ENCODE results near the gene BBS10. TPM values are rescaled to one million over a fixed set of nuclear protein-coding genes. Genes with fewer than 3 reads are reported as not detected.

The BBS10 gene
- total and polyA plus RNA-seq, 2 of the 8 experiments (the other 6 are each of a cell fraction or from before 2014, with no cell fraction given) = 4.4 to 9.2 TPM

- Histone ChIP-seq H3K56ac (replicated peaks; ENCODE audit: insufficient read length, low read depth, low read length) (no peak overlapping the region), H3K36me3 (ENCODE audit: control insufficient read depth in 2 of 4, insufficient read depth in 4 of 4, low read length in 3 of 4) (0 out of 8 replicates have a peak, but pooled peaks cover 0 to 2% (median 0%) of the 10 kb centered on the region in 4 experiments), H3K18ac (ENCODE audit: extremely low read depth, low read length) (no peak overlapping the region), H2BK12ac (ENCODE audit: low read depth, low read length) (no peak overlapping the region), H3K79me1 (ENCODE audit: low read depth, low read length) (no peaks in the 10 kb centered on the region), H3K4ac (replicated peaks; ENCODE audit: insufficient read length, low read depth, low read length) (no peak overlapping the region), H3K27me3 (replicated peaks in 1 of 4; ENCODE audit: control insufficient read depth in 3 of 4, extremely low read depth in 1 of 4, insufficient read depth in 3 of 4, low read length in 3 of 4) (no peaks in the 10 kb centered on the region), H2BK120ac (replicated peaks; ENCODE audit: low read depth, low read length) (no peak overlapping the region), H3K4me3 (ENCODE audit: extremely low read depth in 1 of 4, insufficient read depth in 2 of 4, low read depth in 3 of 4, low read length in 4 of 4) (peak overlapping the region; percentile 85 to 89 (median 85); a peak in 7 of 8 replicates), H3K23me2 (ENCODE audit: low read depth, low read length) (peaks cover 4% of the 10 kb centered on the region), H3K27ac (ENCODE audit: low read depth, low read length) (no peak overlapping the region), H2BK5ac (ENCODE audit: low read depth, low read length) (no peak overlapping the region), H2AK5ac (ENCODE audit: low read depth, low read length) (no peak overlapping the region), H3K9me3 (ENCODE audit: insufficient read depth in 2 of 2, low read depth in 1 of 2, low read length in 1 of 2) (no peaks in the 10 kb centered on the region), H4K8ac (ENCODE audit: extremely low read depth, insufficient read depth, low read length) (no peak overlapping the region), H3K14ac (ENCODE audit: insufficient read length) (no peak overlapping the region), H2BK15ac (ENCODE audit: low read length) (no peak overlapping the region), H3K4me2 (ENCODE audit: insufficient read depth in 1 of 2, low read depth in 2 of 2, low read length in 2 of 2) (peak overlapping the region; percentile 73 to 82; a peak in 3 of 4 replicates), H2AFZ (ENCODE audit: low read length) (no peak overlapping the region), H4K20me1 (replicated peaks in 1 of 2; ENCODE audit: control insufficient read depth in 1 of 2, insufficient read depth in 2 of 2, low read length in 2 of 2) (no peaks in the 10 kb centered on the region), H3K23ac (ENCODE audit: insufficient read length) (no peak overlapping the region), H3K79me2 (ENCODE audit: control insufficient read depth in 1 of 2, insufficient read depth in 2 of 2, low read length in 2 of 2) (peaks cover 0 to 24% of the 10 kb centered on the region in 2 experiments; a peak in 2 of 4 replicates), H4K91ac (replicated peaks; ENCODE audit: insufficient read length, low read length) (no peak overlapping the region), H4K5ac (ENCODE audit: insufficient read length, low read depth, low read length) (no peak overlapping the region), H3K9ac (replicated peaks in 1 of 4; ENCODE audit: extremely low read depth in 1 of 4, low read depth in 3 of 4, low read length in 3 of 4) (no peak overlapping the region), H2BK20ac (ENCODE audit: low read length) (no peak overlapping the region), H3K4me1 (replicated peaks in 1 of 4; ENCODE audit: control insufficient read depth in 3 of 4, insufficient read depth in 4 of 4, low read length in 3 of 4) (peaks cover 0 to 2% (median 0%) of the 10 kb centered on the region in 4 experiments; a peak in 2 of 7 replicates)
- ChIA-PET POLR2A (ENCODE audit: partially characterized antibody) (interaction anchor here (0.9 to 3.3 kb wide), 4 partner anchors 10 to 264 kb away, joined by 3 to 21 read pairs (median 5); partner anchors contain the start of gene NAP1L1), CTCF (ENCODE audit: partially characterized antibody) (interaction anchor here (0.8 to 2.5 kb wide), 7 partner anchors 29 to 297 kb away, joined by 3 to 14 read pairs (median 4); no protein-coding TSS in a partner anchor)
- DNase-seq (ENCODE audit: low read depth in 1 of 2, low spot score in 2 of 2) (no peak), FAIRE-seq (no peak)
- 86% methylated on average over 4 of the region's 4 CpGs; no CpG with 5 or more reads in 1 of the 2 experiments for WGBS, 2 experiments (ENCODE audit: extremely low coverage in 1 of 2, insufficient coverage in 1 of 2, insufficient read length in 1 of 2, insufficient replicate concordance in 2 of 2, low coverage in 1 of 2, low lambda C conversion rate in 2 of 2, missing lambda C conversion rate in 1 of 2)
- TF ChIP-seq SP2 (IDR thresholded peaks at IDR 0.05; ENCODE audit: low read length) = no peak
- no peak for TF ChIP-seq CBX5 (IDR thresholded peaks at IDR 0.05; ENCODE audit: low read depth, low read length)
- no peak for TF ChIP-seq GABPA (IDR thresholded peaks at IDR 0.05; ENCODE audit: borderline replicate concordance, insufficient read depth, low read length)
- TF ChIP-seq SP1 (IDR thresholded peaks at IDR 0.05; ENCODE audit: low read depth, low read length) = no peak
- TF ChIP-seq TAF7 (optimal IDR thresholded peaks at IDR 0.05; ENCODE audit: borderline replicate concordance, low read depth, low read length) = no peak
- no peak for TF ChIP-seq RBBP5 (IDR thresholded peaks at IDR 0.05; ENCODE audit: borderline replicate concordance, low read depth, low read length)
- no peak for TF ChIP-seq HDAC2 (IDR thresholded peaks at IDR 0.05; ENCODE audit: borderline replicate concordance in 1 of 2, low read depth in 2 of 2, low read length in 2 of 2)
- peak; percentile 55 to 62 for TF ChIP-seq RAD21 (IDR thresholded peaks at IDR 0.05 in 1 of 2, conservative IDR thresholded peaks at IDR 0.05 in 1 of 2; ENCODE audit: low read depth in 2 of 2, low read length in 2 of 2)
- no peak for TF ChIP-seq TCF12 (IDR thresholded peaks at IDR 0.05; ENCODE audit: low read depth, low read length)
- TF ChIP-seq TAF1 (IDR thresholded peaks at IDR 0.05; ENCODE audit: low read depth, low read length) = no peak
- no peak for TF ChIP-seq BRCA1 (IDR thresholded peaks at IDR 0.05; ENCODE audit: low read depth, low read length)
- no peak for TF ChIP-seq EGR1 (IDR thresholded peaks at IDR 0.05; ENCODE audit: borderline replicate concordance, low read depth, low read length)
- TF ChIP-seq NRF1 (IDR thresholded peaks at IDR 0.05; ENCODE audit: low read depth, low read length) = no peak
These were observed 1.3 kb downstream of the BBS10 start for GRCh38 chr12:76346798-76347420.

Data from H1 (cell line).